Vagina (tissue), 2 donors: ENCODE data around the gene FAU.

Experiments
- CTCF ChIP-seq, 3 experiments: fragments of 450-650 bp in 2 of 3; fragments of 200-600 bp in 1 of 3; sonication (generic) in 1 of 3; IDR thresholded peaks; one replicate each; pipeline ENCODE4 v1.5.1; 2017 to 2019; ENCODE audit warnings: antibody characterized with exemption in 3 of 3, mild to moderate bottlenecking in 2 of 3, moderate library complexity in 2 of 3
- POLR2A ChIP-seq, 2 donors: fragments of 450-650 bp; IDR thresholded peaks; one replicate each; pipeline ENCODE4 v1.6.1; 2017; ENCODE audit warnings: antibody characterized with exemption in 2 of 2, mild to moderate bottlenecking in 2 of 2, moderate library complexity in 2 of 2
- POLR2AphosphoS5 ChIP-seq, 2 donors: sonication (generic); formaldehyde crosslinking; IDR thresholded peaks; one replicate each; pipeline ENCODE4 v1.9.0; 2017; ENCODE audit warnings: antibody characterized with exemption in 2 of 2, mild to moderate bottlenecking in 2 of 2, low read depth in 1 of 2; ENCODE audit not compliant: insufficient read depth in 1 of 2

DNA sequence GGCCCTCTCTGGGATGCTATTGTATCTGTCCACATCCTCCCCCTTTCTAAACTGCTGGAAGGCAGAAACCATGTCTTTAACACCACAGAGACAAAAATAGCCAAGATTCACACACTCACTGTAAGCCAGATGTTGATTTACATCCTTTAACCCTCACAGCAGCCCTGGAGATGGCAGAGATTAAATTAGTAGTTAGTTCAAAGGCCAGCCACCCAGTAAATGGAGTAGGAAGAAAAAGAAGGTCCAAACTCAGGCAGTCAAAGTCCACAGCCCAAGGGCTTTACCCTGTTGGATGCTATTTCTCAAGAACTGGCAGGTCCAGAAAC lies 2.3 kb downstream of the FAU start:
- TF ChIP-seq CTCF (IDR thresholded peaks at IDR 0.05) (no peak), POLR2A (IDR thresholded peaks at IDR 0.05) (no peak), POLR2AphosphoS5 (IDR thresholded peaks at IDR 0.05; ENCODE audit: insufficient read depth in 1 of 2, low read depth in 1 of 2) (no peak)
